Neutrophil (primary cell): ENCODE data around the gene ZDHHC14.

Experiments
- H3K27ac ChIP-seq: fragments of 200-600 bp; sonication (generic); 2 replicates; pipeline ENCODE4 v1.5.1; 2016; ENCODE audit warnings: mild to moderate bottlenecking, moderate library complexity
- H3K27me3 ChIP-seq: fragments of 200-600 bp; sonication (generic); 2 replicates; pipeline ENCODE4 v1.6.0; 2016; ENCODE audit warnings: mild to moderate bottlenecking
- H3K36me3 ChIP-seq: fragments of 200-600 bp; sonication (generic); 2 replicates; pipeline ENCODE4 v1.5.1; 2017
- H3K4me1 ChIP-seq, 2 experiments: fragments of 200-600 bp in 1 of 2; sonication (generic) in 1 of 2; 1 replicate in 1 of 2; 2 replicates in 1 of 2; pipeline versions ENCODE4 v1.5.1 to v1.6.1; 2013 to 2016; ENCODE audit warnings: low read depth in 1 of 2, low read length in 1 of 2, mild to moderate bottlenecking in 1 of 2, moderate library complexity in 1 of 2; ENCODE audit not compliant: control insufficient read depth in 1 of 2, insufficient read depth in 1 of 2
- H3K4me3 ChIP-seq, 2 experiments: fragments of 200-600 bp in 1 of 2; sonication (generic) in 1 of 2; 1 replicate in 1 of 2; 2 replicates in 1 of 2; pipeline ENCODE4 v1.5.1; 2013 to 2016; ENCODE audit warnings: low read depth in 1 of 2, low read length in 1 of 2, mild to moderate bottlenecking in 1 of 2, moderate library complexity in 1 of 2
- H3K9me3 ChIP-seq: fragments of 200-600 bp; sonication (generic); 2 replicates; pipeline ENCODE4 v1.5.1; 2016
- CTCF ChIP-seq: fragments of 200-600 bp; sonication (generic); IDR thresholded peaks from 2 replicates; pipeline ENCODE4 v1.5.1; 2016; ENCODE audit warnings: antibody characterized with exemption

The ZDHHC14 gene

DNA sequence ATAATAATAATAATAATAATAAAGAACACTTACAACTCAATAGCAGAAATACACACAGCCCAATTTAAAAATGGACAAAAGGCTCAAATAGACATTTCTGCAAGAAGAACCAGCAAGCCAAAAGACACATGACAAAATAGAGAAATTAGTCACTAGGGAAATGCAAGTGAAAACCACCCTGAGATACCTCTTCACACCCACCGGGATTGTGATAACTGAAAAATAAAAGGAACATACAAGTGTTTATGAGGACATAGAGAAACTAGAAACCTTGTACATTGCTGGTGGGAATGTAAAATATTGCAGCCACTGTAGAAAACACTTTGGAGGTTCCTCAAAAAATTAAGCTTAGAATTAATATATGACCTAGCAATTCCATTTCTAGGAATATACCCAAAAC, 59.2 kb downstream of the ZDHHC14 start:
- Histone ChIP-seq H3K27ac (no peak overlapping the region), H3K9me3 (no peaks in the 10 kb centered on the region), H3K4me3 (no peak overlapping the region), H3K27me3 (no peaks in the 10 kb centered on the region), H3K36me3 (no peaks in the 10 kb centered on the region), H3K4me1 (no peaks in the 10 kb centered on the region)
- TF ChIP-seq CTCF = no peak

DNA sequence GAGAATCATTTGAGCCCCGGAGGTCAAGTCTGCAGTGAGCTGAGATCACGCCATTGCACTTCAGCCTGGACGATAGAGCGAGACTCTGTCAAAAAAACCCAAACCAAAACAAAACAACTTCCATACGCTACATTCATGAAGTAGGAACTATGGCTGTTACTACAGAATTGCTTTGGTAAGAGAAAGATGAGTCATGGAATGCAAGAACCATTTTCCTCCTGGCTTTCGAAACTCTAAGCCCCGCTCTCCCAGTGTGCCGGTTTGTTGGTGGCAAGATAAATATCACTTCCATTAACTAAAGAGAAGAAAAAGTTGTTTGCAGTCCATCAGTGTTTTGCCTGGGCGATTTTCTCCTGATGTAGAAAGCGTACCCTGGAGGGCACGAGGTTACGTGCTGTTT, 61.3 kb downstream of the ZDHHC14 start:
- H3K4me1 ChIP-seq = no peaks in the 10 kb centered on the region
- TF ChIP-seq CTCF = no peak
- H3K27me3 ChIP-seq = no peaks in the 10 kb centered on the region
- no peaks in the 10 kb centered on the region for H3K36me3 ChIP-seq
- H3K27ac ChIP-seq = no peak overlapping the region
- H3K4me3 ChIP-seq = no peak overlapping the region
- no peaks in the 10 kb centered on the region for H3K9me3 ChIP-seq

- Histone ChIP-seq H3K9me3 (no peaks in the 10 kb centered on the region), H3K4me1 (no peaks in the 10 kb centered on the region), H3K27ac (no peak overlapping the region), H3K4me3 (no peak overlapping the region), H3K27me3 (no peaks in the 10 kb centered on the region), H3K36me3 (no peaks in the 10 kb centered on the region)
- TF ChIP-seq CTCF = no peak
Measured at GRCh38 chr6:157443066-157443800, 62.2 kb downstream of the ZDHHC14 start.

DNA sequence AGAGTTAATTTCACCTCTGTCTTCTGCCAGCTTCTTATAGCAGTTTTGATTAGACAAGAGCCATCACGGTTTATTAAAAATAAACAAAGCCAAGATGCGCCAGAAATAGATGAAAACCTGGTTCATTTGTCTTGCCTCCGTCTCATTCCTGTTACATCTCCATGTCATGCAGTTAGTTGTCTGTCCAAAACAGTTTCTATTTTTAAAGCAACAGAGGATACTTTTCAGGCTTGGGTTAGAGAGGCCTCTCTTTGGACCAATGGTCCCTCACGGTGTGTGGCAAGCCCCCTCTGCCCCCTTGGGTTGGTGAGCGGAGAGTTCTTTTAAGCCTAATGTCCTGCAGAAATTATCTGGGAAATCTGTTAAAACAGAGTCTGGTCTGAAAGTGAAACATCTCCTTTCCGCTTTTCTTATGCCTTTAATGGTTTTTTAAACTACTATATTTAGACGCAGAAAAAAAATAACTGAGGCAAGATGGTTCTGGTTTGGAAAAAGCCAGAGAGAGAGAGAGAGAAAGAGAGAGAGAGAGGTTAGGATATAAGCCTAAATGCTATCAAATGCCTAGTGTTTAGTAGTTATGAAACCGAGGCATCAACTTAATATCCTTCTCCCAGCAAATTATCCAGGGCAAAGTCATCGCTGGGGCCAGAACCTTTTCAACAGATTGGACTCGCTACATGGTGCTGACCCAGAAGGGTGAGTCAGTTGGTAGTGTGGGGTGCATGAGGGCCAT, 64.5 kb downstream of the ZDHHC14 start:
- Histone ChIP-seq H3K27ac (no peak overlapping the region), H3K36me3 (no peaks in the 10 kb centered on the region), H3K9me3 (no peaks in the 10 kb centered on the region), H3K4me3 (no peak overlapping the region), H3K4me1 (no peaks in the 10 kb centered on the region), H3K27me3 (no peaks in the 10 kb centered on the region)
- no peak for TF ChIP-seq CTCF

GRCh38 chr6:157447735-157448134, 66.7 kb downstream of the ZDHHC14 start:
- H3K36me3 ChIP-seq = no peaks in the 10 kb centered on the region
- no peaks in the 10 kb centered on the region for H3K4me1 ChIP-seq
- no peak overlapping the region for H3K27ac ChIP-seq
- no peak for TF ChIP-seq CTCF
- no peak overlapping the region for H3K4me3 ChIP-seq
- H3K9me3 ChIP-seq = no peaks in the 10 kb centered on the region
- H3K27me3 ChIP-seq = no peaks in the 10 kb centered on the region
